Activated T-cell treated with anti-CD3 and anti-CD28 coated beads, Interleukin-2, amount 50 U/mL, for 24 hours (primary cell): ENCODE results near the gene PSD2.

Experiments
- DNase-seq: peaks from one replicate; pipeline ENCODE4 v3.0.0-alpha.2; 2020
- H3K27ac Mint-ChIP-seq: 2 replicates; pipeline ENCODE4 v1.8.0; 2020; ENCODE audit warnings: mild to moderate bottlenecking, mixed read lengths
- H3K27me3 Mint-ChIP-seq: 2 replicates; pipeline ENCODE4 v1.8.0; 2020; ENCODE audit warnings: mixed read lengths
- H3K36me3 Mint-ChIP-seq: 2 replicates; pipeline ENCODE4 v1.8.0; 2020; ENCODE audit warnings: low read depth, mixed read lengths
- H3K4me1 Mint-ChIP-seq: 2 replicates; pipeline ENCODE4 v1.8.0; 2020; ENCODE audit warnings: low read depth, mixed read lengths
- H3K4me3 Mint-ChIP-seq: 2 replicates; pipeline ENCODE4 v1.8.0; 2020; ENCODE audit warnings: mild to moderate bottlenecking, moderate library complexity, mixed read lengths
- H3K9me3 Mint-ChIP-seq: 2 replicates; pipeline ENCODE4 v1.8.0; 2020; ENCODE audit warnings: mixed read lengths

The PSD2 gene

DNA sequence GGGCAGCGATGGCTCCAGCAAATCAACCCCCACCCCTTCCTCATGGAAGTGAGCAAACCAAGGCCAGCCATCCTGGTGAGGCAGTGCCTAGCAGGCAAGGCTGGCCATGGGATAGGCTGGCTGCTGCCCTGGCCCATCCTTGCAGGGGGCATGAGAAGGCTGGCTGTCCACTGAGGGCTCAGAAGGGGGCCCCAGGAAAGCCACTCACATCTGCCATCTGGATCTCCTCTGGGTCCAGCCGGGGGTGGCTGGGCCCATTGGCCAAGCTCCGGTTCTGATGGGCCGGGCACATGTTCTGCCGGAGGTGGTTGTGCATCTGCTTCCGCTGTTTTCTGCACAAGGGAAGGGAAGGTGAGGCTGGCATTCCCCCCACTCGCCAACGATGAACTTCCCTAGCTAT lies 57.1 kb downstream of the PSD2 start:
- DNase-seq = no peak
- peaks cover 3% of the 10 kb centered on the region for H3K4me1 Mint-ChIP-seq
- H3K36me3 Mint-ChIP-seq = no peaks in the 10 kb centered on the region
- H3K27ac Mint-ChIP-seq = no peak overlapping the region
- H3K27me3 Mint-ChIP-seq = no peaks in the 10 kb centered on the region
- no peaks in the 10 kb centered on the region for H3K9me3 Mint-ChIP-seq
- H3K4me3 Mint-ChIP-seq = no peak overlapping the region

DNA sequence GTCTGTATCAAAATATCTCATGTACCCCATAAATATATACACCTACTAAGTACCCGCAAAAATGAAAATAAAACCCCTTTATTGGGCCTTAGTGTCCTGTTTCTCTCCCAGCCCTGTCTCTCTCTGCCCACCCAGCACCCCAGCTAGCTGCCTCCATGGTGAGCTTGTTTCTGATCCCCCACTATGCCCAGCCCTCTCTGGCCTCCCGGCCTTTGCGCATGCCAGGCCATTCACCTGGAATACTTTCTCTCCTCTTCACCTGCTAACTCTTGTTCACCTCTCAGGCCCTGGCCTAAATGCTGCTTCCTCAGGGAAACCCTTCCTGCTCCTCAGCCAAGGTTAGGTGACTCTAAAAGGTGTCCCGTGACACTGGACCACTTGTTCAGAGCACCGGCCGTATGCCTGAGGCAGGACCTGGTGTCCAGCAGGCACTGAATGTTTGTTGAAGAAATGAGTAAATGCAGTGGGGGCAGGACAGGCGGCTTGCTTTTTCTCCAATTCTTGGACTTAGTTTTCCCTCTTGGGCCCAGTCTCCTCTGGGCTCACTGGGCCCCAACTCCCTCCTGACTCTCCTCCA lies 58.5 kb downstream of the PSD2 start:
- H3K9me3 Mint-ChIP-seq = no peaks in the 10 kb centered on the region
- H3K4me1 Mint-ChIP-seq = no peaks in the 10 kb centered on the region
- H3K27me3 Mint-ChIP-seq = no peaks in the 10 kb centered on the region
- H3K36me3 Mint-ChIP-seq = no peaks in the 10 kb centered on the region
- H3K4me3 Mint-ChIP-seq = no peak overlapping the region
- H3K27ac Mint-ChIP-seq = no peak overlapping the region
- DNase-seq = no peak

DNA sequence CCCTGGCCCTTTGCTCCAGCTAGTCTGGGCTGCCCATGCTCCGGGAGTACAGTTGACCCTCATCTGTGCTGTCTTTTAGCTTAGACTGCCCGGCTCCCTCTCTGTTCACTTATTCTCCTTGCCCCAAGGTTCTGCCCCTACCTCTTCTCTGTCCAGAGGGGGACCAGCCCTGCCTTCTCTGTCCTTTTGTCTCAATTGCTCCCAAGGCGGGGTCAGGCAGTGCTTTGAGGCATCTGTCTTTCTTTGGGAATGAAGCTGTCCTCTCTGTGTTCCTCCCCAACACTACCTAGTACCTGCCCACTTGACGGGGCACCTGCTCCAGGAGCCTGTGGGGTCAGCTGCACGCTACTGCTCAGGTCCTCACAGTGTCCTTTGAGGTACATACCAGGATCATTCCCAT lies 59.3 kb downstream of the PSD2 start:
- Mint-ChIP-seq H3K36me3 (no peaks in the 10 kb centered on the region), H3K27me3 (no peaks in the 10 kb centered on the region), H3K27ac (no peak overlapping the region), H3K4me1 (no peaks in the 10 kb centered on the region), H3K9me3 (no peaks in the 10 kb centered on the region), H3K4me3 (no peak overlapping the region)
- DNase-seq = no peak

DNA sequence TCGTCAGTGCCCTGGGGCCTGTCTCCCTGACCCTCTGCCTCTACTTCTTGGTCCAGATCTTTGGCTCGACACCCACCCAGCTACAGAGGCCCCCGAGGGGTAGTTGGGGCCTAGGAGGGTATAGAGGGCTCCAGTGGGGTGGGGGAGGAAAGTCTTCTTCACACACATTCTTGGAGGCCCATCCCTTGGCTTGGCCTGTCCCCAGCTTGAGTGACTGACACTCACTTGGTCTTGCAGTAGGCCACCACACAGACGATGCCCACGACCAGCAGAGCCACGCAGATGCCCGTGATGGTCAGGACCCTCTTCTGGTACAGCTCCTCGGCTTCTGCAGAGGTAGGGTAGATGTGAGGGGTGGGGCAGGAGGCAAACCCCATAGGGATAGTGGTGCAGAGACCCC lies 59.8 kb downstream of the PSD2 start:
- Mint-ChIP-seq H3K36me3 (no peaks in the 10 kb centered on the region), H3K4me3 (no peak overlapping the region), H3K9me3 (no peaks in the 10 kb centered on the region), H3K4me1 (no peaks in the 10 kb centered on the region), H3K27me3 (no peaks in the 10 kb centered on the region), H3K27ac (no peak overlapping the region)
- no peak for DNase-seq

DNA sequence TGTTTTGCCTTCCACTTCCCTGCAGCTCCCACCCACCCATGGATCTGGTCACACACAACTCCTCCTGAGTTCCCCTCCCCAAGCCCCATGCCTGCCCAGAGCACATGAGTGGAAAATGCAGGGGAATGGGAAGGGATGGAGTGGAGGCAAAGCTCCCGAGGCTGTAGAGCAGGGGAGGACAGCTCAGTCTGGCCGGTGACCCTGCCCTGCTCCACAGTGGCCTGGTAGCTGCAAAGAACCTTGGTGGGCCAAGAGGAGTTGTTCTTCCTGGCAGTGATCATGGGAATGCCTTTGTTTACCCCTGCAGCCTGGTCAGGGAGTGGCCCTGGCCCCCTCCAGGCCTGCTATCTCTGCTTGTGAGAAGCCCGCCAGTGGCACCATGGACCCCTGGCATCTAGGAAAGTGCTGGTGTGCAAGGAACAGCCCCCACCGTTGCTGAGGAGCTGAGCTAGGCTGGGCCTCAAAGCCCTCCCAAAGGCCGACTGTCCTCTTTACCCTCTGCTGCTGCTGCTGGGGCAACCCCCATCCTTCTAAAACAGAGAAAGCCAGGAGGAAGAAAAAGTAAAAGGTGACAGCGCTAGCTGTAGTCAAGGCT lies 60.4 kb downstream of the PSD2 start:
- Mint-ChIP-seq H3K36me3 (no peaks in the 10 kb centered on the region), H3K27ac (no peak overlapping the region), H3K4me3 (no peak overlapping the region), H3K27me3 (no peaks in the 10 kb centered on the region), H3K4me1 (no peaks in the 10 kb centered on the region), H3K9me3 (no peaks in the 10 kb centered on the region)
- DNase-seq = no peak

DNA sequence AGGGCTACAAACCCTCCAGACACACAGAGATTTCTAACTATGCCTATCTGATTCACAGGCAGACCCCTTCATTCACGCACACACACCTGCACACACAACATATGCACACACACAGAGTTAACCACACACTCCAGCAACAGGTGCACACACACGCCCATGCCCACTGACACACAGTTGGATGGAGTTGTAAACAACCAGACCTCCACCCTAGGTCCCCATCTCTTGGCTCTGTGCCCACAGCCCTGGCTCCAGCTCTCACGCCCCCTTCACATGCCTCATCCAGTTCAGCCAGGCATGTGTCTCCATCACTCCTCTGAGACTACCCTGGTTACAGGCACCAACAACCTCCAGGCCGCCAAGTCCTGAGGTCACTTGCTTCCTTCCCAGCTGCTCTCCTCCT lies 61.1 kb downstream of the PSD2 start:
- no peaks in the 10 kb centered on the region for H3K9me3 Mint-ChIP-seq
- no peaks in the 10 kb centered on the region for H3K27me3 Mint-ChIP-seq
- no peaks in the 10 kb centered on the region for H3K4me1 Mint-ChIP-seq
- H3K36me3 Mint-ChIP-seq = no peaks in the 10 kb centered on the region
- DNase-seq = no peak
- H3K4me3 Mint-ChIP-seq = no peak overlapping the region
- no peak overlapping the region for H3K27ac Mint-ChIP-seq

DNA sequence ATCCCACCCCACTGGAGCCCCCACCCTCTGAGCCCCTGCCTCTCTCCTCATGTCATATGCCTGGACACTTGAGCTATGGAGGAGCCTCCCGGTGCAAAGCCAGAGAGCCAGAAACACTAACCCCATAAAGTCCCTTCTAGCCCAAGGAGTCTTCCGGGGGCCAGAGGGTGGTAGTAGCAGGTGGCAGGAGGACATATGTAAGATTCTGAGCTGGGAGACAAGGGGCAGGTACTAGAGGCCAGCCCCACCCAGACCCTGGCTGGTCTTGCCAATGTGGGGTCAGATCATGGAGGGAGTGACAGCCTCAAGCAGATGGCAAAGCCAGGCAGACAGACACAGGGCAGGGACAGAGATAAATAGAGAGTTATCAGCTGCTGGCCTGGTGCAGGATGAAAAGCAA lies 63.4 kb downstream of the PSD2 start:
- Mint-ChIP-seq H3K36me3 (no peaks in the 10 kb centered on the region), H3K4me1 (no peaks in the 10 kb centered on the region), H3K27ac (no peak overlapping the region), H3K4me3 (no peak overlapping the region), H3K9me3 (no peaks in the 10 kb centered on the region), H3K27me3 (no peaks in the 10 kb centered on the region)
- DNase-seq = no peak

DNA sequence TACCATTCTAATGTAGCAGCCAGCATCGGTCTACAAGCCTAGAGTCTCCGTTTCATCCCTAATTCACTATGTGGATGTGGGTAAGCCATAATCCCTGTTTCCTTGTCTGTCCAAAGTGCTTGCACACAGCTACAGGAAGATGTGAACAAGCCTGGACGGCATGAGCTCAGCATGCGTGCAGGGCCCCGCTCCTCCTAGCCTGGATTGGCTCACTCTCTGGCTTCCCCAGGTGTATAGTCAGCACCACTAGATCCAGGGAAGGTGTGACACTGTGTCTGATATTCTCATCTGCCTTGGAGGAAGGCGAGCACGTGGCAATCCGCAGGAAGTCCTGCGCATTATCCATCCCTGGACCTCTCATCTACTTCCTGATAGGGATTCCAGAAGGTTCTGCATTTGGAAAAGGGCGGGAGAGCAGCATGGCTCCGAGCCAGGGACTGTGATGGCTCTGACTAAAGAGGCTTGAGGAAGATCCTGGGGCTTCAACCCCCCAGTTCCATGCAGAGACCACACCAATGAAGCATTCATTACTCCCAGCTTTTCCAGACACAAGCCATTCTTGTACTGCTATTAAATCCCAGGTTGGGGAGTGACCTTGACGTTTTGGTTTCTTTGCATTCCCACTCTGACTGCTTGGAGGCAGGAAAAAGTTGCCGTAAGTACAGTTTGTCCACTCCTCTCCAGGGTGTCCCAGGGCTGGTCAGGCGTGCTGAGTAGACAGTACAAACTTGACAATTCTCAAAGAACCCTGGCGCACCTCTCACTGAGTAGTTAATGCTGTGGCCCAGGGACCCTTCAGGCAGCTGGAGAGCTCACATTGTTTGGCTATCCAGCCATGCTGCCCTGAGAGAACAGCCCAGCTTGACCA lies 65.6 kb downstream of the PSD2 start:
- DNase-seq = no peak
- Mint-ChIP-seq H3K36me3 (no peaks in the 10 kb centered on the region), H3K4me3 (no peak overlapping the region), H3K27me3 (no peaks in the 10 kb centered on the region), H3K4me1 (no peaks in the 10 kb centered on the region), H3K9me3 (no peaks in the 10 kb centered on the region), H3K27ac (no peak overlapping the region)

DNA sequence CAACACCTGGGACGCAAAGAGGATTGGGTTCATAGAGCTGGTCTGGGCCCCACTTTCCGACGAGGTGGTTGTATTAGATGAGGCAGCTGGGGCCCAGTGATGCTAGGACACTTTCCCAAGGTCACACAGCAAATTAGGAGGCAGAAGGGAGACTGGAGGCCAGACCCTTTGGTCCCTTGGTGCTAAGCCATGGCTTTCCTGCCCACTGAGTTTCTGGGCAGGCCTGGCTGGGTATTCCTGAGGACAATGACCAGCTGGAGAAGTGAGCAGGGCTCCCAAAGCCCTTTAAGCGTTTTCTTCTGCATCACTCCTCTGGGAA lies 66.2 kb downstream of the PSD2 start:
- H3K4me1 Mint-ChIP-seq = no peaks in the 10 kb centered on the region
- no peak for DNase-seq
- H3K27ac Mint-ChIP-seq = no peak overlapping the region
- H3K9me3 Mint-ChIP-seq = no peaks in the 10 kb centered on the region
- no peak overlapping the region for H3K4me3 Mint-ChIP-seq
- no peaks in the 10 kb centered on the region for H3K27me3 Mint-ChIP-seq
- no peaks in the 10 kb centered on the region for H3K36me3 Mint-ChIP-seq

DNA sequence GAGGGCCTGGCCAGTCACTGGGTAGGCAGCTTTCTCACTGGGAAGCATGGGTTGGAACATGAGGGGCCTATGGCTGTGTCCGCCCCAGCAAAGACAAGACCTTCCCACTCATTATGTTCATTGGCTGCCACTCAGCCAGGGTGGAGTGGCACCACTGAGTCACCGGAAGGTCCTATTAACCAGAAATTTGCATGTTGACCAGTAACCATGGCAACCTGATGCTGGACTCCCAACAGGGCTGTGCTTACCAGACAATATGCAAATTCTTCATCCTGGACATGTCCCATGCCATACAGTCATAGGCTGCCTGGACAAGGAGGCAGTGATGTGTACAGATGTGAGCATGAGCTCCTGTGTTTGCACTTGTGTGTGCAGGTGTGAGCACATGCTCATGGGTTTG lies 66.7 kb downstream of the PSD2 start:
- H3K9me3 Mint-ChIP-seq = no peaks in the 10 kb centered on the region
- H3K4me1 Mint-ChIP-seq = no peaks in the 10 kb centered on the region
- H3K36me3 Mint-ChIP-seq = no peaks in the 10 kb centered on the region
- no peak for DNase-seq
- no peak overlapping the region for H3K4me3 Mint-ChIP-seq
- H3K27me3 Mint-ChIP-seq = no peaks in the 10 kb centered on the region
- no peak overlapping the region for H3K27ac Mint-ChIP-seq

DNA sequence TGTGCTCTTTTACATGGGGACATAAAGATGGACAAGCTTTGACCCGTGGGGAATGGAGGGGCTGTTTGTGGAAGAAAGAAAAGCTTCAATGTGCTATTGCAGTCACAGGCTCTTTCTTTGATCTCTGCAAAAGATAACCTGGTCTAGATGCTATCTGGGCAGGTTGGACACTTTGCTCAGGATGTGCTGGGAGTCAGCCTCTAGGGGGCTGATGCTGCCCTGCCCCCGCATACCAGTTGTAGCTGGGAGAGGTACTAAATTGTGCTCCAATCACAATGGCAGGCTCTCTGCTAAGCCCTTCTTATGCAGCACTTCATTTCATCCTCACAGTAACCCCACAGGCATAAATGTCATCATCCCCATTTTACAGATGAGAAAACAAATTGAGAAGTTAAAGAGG lies 67.2 kb downstream of the PSD2 start:
- Mint-ChIP-seq H3K27ac (no peak overlapping the region), H3K9me3 (no peaks in the 10 kb centered on the region), H3K27me3 (no peaks in the 10 kb centered on the region), H3K4me1 (no peaks in the 10 kb centered on the region), H3K36me3 (no peaks in the 10 kb centered on the region), H3K4me3 (no peak overlapping the region)
- no peak for DNase-seq

DNA sequence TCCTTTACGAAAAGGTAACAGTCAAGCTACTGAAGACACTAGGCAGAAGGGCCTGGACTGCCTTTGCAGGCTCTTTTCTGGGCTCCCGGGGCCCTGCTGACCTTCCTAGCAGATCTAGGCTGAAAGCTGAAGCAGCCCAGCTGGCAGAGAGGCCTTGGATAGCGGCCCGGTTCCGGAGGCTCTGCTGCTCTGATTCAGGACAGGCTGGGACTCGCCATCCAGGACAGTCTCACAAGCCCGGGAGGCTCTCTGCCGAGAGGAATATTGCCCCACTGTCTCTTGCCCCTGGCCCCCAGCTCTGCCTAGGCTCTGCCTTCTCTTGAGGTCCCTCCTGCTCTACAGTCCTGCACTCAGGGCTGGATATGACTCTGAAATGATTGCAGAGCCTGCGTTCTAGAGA lies 67.8 kb downstream of the PSD2 start:
- DNase-seq = no peak
- no peak overlapping the region for H3K27ac Mint-ChIP-seq
- H3K27me3 Mint-ChIP-seq = no peaks in the 10 kb centered on the region
- H3K9me3 Mint-ChIP-seq = no peaks in the 10 kb centered on the region
- H3K4me3 Mint-ChIP-seq = no peak overlapping the region
- H3K36me3 Mint-ChIP-seq = no peaks in the 10 kb centered on the region
- no peaks in the 10 kb centered on the region for H3K4me1 Mint-ChIP-seq

DNA sequence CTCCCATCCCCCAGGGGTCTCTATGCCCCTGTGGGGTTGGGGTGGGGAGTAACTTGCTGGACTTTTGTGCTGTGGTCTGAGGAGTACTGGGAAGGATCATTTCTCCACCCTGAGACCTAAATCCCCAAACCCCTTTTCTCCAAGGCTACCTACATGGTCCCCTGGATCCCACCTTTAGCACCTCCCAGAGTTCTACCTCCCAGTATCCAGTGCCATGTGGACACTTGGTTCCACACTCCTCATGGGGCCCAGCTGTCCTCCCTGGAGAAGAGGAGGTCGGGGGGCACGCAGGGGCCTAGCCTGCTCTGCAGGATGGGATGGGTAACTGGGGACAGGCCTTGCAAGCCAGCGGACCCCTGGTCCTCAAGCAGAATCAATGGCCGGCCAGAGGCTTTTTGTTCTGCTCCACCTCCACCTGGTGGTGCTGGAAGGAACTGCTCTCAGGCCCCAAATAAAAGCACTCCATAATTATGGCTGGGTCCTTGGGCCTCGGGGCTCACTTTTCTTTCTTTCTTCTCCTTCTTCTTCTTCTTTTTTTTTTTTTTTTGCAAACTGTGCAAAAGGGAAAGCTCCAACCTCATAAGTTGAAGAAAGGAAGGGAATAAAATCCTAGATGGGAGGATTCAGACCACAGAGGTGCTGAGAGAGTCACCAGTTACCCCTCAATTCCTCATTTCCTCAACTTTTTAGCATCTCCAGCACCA lies 68.4 kb downstream of the PSD2 start:
- H3K27me3 Mint-ChIP-seq = no peaks in the 10 kb centered on the region
- no peaks in the 10 kb centered on the region for H3K36me3 Mint-ChIP-seq
- no peak overlapping the region for H3K27ac Mint-ChIP-seq

DNA sequence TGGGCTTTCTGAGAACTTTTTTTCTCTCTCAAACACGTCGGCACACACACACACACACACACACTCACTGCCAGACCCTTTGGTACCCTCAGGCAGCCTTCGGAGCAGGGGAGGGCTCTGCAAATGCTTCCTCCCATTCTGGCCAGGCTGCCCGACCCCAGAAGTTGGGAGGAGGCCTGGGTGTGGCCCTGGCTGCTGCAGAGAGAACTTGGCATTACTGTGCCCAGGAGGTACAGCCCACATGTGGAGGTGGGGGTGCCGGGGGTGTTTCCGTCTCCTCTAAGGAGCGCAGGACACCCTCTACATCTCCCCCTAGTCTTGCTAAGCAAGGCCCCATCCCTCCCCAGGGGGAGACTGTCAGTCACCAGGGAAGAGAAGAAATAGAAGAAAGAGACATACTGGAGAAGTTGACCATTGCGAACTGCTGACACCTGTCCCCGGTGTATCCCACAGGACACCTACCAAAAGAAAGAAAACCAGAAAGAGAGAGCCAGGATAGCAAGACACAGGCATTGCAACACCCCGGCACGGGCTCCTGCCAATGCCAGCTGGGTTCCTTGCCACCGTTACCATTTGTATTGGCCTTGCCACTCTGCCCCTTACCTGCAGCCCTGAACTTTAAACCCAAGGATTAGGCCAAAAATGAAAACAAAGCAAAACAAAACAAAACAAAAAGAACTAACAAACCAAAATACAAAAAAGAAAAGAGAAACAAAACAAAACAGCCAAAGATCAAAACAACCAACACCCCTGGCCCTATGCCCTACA lies 69.3 kb downstream of the PSD2 start:
- no peak overlapping the region for H3K27ac Mint-ChIP-seq
- no peaks in the 10 kb centered on the region for H3K4me1 Mint-ChIP-seq
- H3K27me3 Mint-ChIP-seq = no peaks in the 10 kb centered on the region
- no peaks in the 10 kb centered on the region for H3K9me3 Mint-ChIP-seq
- DNase-seq = no peak
- no peaks in the 10 kb centered on the region for H3K36me3 Mint-ChIP-seq
- no peak overlapping the region for H3K4me3 Mint-ChIP-seq

More for the DNA sequence above, 68.4 kb downstream of the PSD2 start:
- Mint-ChIP-seq H3K4me3 (no peak overlapping the region), H3K4me1 (no peaks in the 10 kb centered on the region), H3K9me3 (no peaks in the 10 kb centered on the region)
- DNase-seq = peak; percentile 72
